ENCODE data around the gene ELAVL2. TPM values are rescaled to one million over a fixed set of nuclear protein-coding genes. Genes with fewer than 3 reads are reported as not detected.

The ELAVL2 gene
- total and polyA plus RNA-seq, 2 of the 4 experiments (the other 2 are of a cell fraction) = 0.36 TPM; not detected in 1

DNA sequence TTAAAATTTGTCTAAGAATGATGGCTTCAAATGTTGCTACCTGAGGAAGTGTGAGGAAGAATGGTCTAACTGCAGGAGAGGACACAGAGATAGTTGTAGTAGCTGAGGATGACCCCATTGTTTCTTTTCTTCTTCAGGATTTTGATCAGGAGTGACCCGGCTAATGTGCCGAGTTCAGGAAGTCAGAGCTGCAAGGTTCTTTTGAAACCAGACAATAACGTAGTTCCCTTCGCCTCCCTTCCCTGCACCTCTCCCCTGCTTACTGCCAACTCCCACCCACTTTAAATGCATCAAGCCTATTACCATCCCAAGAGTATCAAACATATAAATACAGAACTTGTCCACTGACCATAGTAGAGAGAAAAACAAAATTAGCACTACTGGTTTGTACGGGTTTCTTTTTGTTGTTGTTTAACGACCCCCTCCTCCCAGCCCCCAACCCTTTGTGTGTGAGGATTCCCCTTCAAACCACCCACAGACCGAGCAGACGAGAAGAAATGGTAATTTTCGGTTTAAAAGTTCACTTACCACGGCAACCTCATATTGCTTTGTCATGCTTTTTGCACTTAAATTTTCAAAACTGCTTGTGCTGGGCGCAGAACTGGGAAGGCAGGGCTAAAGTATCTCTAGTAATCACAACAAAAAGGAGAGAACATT is 23.5 kb upstream of the ELAVL2 start:
- no TSS peak for BruUV-seq (replicated peaks)
- TF ChIP-seq CEBPB (IDR thresholded peaks at IDR 0.05; ENCODE audit: low read depth, low read length) (no peak), MAFK (IDR thresholded peaks at IDR 0.05; ENCODE audit: low read depth, low read length) (no peak), BHLHE40 (IDR thresholded peaks at IDR 0.05; ENCODE audit: low read depth, low read length) (no peak), RFX5 (IDR thresholded peaks at IDR 0.05; ENCODE audit: low read depth, low read length) (no peak), NFE2L2 (IDR thresholded peaks at IDR 0.05; ENCODE audit: low read depth, low read length) (no peak), RCOR1 (IDR thresholded peaks at IDR 0.05; ENCODE audit: insufficient replicate concordance, low read length) (no peak), RAD21 (IDR thresholded peaks at IDR 0.05; ENCODE audit: low read length) (no peak), CHD1 (IDR thresholded peaks at IDR 0.05; ENCODE audit: low read depth, low read length) (no peak), POLR2A (IDR thresholded peaks at IDR 0.05; ENCODE audit: low read depth, low read length) (no peak), MAZ (IDR thresholded peaks at IDR 0.05; ENCODE audit: borderline replicate concordance, low read depth, low read length) (no peak), MXI1 (IDR thresholded peaks at IDR 0.05; ENCODE audit: borderline replicate concordance, low read depth, low read length) (no peak), FOS (IDR thresholded peaks at IDR 0.05; ENCODE audit: low read depth, low read length) (no peak), SMC3 (IDR thresholded peaks at IDR 0.05; ENCODE audit: low read depth, low read length) (no peak)
- TF ChIP-seq, protein P1, sequence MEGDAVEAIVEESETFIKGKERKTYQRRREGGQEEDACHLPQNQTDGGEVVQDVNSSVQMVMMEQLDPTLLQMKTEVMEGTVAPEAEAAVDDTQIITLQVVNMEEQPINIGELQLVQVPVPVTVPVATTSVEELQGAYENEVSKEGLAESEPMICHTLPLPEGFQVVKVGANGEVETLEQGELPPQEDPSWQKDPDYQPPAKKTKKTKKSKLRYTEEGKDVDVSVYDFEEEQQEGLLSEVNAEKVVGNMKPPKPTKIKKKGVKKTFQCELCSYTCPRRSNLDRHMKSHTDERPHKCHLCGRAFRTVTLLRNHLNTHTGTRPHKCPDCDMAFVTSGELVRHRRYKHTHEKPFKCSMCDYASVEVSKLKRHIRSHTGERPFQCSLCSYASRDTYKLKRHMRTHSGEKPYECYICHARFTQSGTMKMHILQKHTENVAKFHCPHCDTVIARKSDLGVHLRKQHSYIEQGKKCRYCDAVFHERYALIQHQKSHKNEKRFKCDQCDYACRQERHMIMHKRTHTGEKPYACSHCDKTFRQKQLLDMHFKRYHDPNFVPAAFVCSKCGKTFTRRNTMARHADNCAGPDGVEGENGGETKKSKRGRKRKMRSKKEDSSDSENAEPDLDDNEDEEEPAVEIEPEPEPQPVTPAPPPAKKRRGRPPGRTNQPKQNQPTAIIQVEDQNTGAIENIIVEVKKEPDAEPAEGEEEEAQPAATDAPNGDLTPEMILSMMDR (conservative IDR thresholded peaks at IDR 0.05; ENCODE audit: low read depth, low read length) = no peak
- TF ChIP-seq, protein P2, sequence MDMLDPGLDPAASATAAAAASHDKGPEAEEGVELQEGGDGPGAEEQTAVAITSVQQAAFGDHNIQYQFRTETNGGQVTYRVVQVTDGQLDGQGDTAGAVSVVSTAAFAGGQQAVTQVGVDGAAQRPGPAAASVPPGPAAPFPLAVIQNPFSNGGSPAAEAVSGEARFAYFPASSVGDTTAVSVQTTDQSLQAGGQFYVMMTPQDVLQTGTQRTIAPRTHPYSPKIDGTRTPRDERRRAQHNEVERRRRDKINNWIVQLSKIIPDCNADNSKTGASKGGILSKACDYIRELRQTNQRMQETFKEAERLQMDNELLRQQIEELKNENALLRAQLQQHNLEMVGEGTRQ (IDR thresholded peaks at IDR 0.05; ENCODE audit: low read depth, low read length) = no peak
- TF ChIP-seq, protein P3, sequence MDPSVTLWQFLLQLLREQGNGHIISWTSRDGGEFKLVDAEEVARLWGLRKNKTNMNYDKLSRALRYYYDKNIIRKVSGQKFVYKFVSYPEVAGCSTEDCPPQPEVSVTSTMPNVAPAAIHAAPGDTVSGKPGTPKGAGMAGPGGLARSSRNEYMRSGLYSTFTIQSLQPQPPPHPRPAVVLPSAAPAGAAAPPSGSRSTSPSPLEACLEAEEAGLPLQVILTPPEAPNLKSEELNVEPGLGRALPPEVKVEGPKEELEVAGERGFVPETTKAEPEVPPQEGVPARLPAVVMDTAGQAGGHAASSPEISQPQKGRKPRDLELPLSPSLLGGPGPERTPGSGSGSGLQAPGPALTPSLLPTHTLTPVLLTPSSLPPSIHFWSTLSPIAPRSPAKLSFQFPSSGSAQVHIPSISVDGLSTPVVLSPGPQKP (IDR thresholded peaks at IDR 0.05; ENCODE audit: borderline replicate concordance, low read depth, low read length) = no peak
- Histone ChIP-seq H2BK20ac (ENCODE audit: low read depth, low read length) (no peak overlapping the region), H4K91ac (ENCODE audit: insufficient read depth, low read depth, low read length) (no peak overlapping the region), H4K5ac (ENCODE audit: low read depth, low read length) (no peak overlapping the region), H3K14ac (replicated peaks; ENCODE audit: low read depth, low read length) (no peak overlapping the region), H3K9ac (ENCODE audit: low read depth, low read length) (no peak overlapping the region), H2AK9ac (replicated peaks; ENCODE audit: low read depth, low read length, poor library complexity) (no peak overlapping the region), H3K56ac (ENCODE audit: extremely low read depth, insufficient read depth, low read length) (no peak overlapping the region), H3K9me3 (ENCODE audit: control insufficient read depth, insufficient read depth, low read length) (no peaks in the 10 kb centered on the region), H3K23ac (ENCODE audit: low read depth, low read length) (no peak overlapping the region), H3K4ac (ENCODE audit: low read depth, low read length) (no peak overlapping the region), H3K79me1 (ENCODE audit: low read depth in 1 of 2, low read length in 2 of 2) (no peaks in the 10 kb centered on the region), H2AFZ (replicated peaks; ENCODE audit: low read length, poor library complexity) (no peak overlapping the region), H3K18ac (ENCODE audit: low read depth, low read length) (no peak overlapping the region), H3K27ac (ENCODE audit: insufficient read depth, low read length) (no peak overlapping the region), H4K20me1 (ENCODE audit: insufficient read depth, low read length) (no peaks in the 10 kb centered on the region), H2BK15ac (ENCODE audit: low read depth, low read length) (no peak overlapping the region), H3K4me1 (ENCODE audit: control insufficient read depth, insufficient read depth, low read length) (no peaks in the 10 kb centered on the region), H3K9me1 (ENCODE audit: insufficient read depth, low read length) (no peaks in the 10 kb centered on the region), H3K4me2 (ENCODE audit: low read depth, low read length) (no peak overlapping the region), H2BK120ac (ENCODE audit: low read depth, low read length) (no peak overlapping the region), H3K36me3 (ENCODE audit: control insufficient read depth, insufficient read depth, low read length) (no peaks in the 10 kb centered on the region), H3K4me3 (ENCODE audit: insufficient read depth, low read depth, low read length) (no peak overlapping the region), H2BK5ac (ENCODE audit: low read depth, low read length, poor library complexity, severe bottlenecking) (no peak overlapping the region), H4K8ac (ENCODE audit: low read depth in 2 of 2, low read length in 2 of 2) (no peak overlapping the region), H2AK5ac (ENCODE audit: low read depth, low read length) (no peak overlapping the region), H3K27me3 (ENCODE audit: control insufficient read depth, insufficient read depth, low read length) (no peaks in the 10 kb centered on the region)
- ChIA-PET CTCF (no interaction called here), POLR2A (ENCODE audit: unreplicated experiment) (no interaction called here)
- no peak for ATAC-seq (ENCODE audit: low read depth)
- intact Hi-C loops (cut with micrococcal nuclease) = no loop called here
- no peak for DNase-seq
- dilution Hi-C loops (cut with HindIII; ENCODE audit: low sequenced_read_pairs, unreplicated experiment) = no loop called here
- WGBS, 2 experiments (ENCODE audit: extremely low coverage in 2 of 2, insufficient read length in 1 of 2) = 0% methylated on average over 2 of the region's 11 CpGs; no CpG with 5 or more reads in 1 of the 2 experiments
- in situ Hi-C loops (cut with MboI; ENCODE audit: low sequenced_read_pairs) = no loop called here
